ENCODE results near the gene IPO4.

Gene IPO4

DNA sequence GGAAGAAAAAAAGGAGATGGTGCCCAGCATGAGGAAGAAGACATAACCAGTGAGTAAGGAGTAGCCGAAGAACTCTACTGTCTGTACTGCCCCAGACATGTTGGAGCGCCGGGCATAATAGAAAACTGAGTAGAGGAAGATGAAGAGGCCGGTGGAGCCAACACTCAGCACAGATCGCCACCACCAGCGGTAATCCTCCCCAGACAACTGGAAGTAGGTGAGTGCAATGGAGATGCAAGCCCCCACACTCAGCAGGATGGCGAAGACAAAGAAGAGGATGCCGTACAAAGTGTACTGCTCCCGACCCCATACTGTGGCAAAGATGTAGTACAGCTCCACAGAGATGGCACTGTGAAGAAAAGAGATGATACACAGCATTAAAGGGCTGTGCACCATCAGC, 844 bp upstream of the IPO4 start:
- no peak for DNase-seq (ENCODE audit: low read depth)
- TF ChIP-seq, protein P1, sequence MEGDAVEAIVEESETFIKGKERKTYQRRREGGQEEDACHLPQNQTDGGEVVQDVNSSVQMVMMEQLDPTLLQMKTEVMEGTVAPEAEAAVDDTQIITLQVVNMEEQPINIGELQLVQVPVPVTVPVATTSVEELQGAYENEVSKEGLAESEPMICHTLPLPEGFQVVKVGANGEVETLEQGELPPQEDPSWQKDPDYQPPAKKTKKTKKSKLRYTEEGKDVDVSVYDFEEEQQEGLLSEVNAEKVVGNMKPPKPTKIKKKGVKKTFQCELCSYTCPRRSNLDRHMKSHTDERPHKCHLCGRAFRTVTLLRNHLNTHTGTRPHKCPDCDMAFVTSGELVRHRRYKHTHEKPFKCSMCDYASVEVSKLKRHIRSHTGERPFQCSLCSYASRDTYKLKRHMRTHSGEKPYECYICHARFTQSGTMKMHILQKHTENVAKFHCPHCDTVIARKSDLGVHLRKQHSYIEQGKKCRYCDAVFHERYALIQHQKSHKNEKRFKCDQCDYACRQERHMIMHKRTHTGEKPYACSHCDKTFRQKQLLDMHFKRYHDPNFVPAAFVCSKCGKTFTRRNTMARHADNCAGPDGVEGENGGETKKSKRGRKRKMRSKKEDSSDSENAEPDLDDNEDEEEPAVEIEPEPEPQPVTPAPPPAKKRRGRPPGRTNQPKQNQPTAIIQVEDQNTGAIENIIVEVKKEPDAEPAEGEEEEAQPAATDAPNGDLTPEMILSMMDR (IDR thresholded peaks at IDR 0.05; ENCODE audit: control insufficient read depth, insufficient read depth, low read depth, low read length, missing control alignments): no peak
- H3K4me3 ChIP-seq (ENCODE audit: control insufficient read depth, low read depth, low read length): no peak overlapping the region

DNA sequence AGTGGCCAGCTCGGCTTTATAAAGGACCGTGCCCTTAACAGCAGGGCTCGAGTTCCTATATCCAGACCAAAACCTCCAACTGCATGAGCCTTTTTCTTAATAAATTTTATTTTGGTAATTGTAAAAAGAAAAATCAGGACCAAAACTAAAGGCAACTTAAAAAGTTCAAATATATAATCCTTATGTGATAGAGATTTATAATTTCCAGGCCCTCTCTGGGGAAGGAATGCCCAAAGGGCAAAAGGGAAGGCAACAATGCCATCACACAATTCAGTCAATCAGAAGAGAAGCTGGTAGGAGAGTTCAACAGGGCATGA, 401 bp upstream of the IPO4 start:
- TF ChIP-seq, protein P1 (IDR thresholded peaks at IDR 0.05; ENCODE audit: control insufficient read depth, insufficient read depth, low read depth, low read length, missing control alignments): no peak
- peak overlapping the region; percentile 59; the same call in 1 of the 2 replicates for H3K4me3 ChIP-seq (ENCODE audit: control insufficient read depth, low read depth, low read length)
- DNase-seq (ENCODE audit: low read depth): no peak

DNA sequence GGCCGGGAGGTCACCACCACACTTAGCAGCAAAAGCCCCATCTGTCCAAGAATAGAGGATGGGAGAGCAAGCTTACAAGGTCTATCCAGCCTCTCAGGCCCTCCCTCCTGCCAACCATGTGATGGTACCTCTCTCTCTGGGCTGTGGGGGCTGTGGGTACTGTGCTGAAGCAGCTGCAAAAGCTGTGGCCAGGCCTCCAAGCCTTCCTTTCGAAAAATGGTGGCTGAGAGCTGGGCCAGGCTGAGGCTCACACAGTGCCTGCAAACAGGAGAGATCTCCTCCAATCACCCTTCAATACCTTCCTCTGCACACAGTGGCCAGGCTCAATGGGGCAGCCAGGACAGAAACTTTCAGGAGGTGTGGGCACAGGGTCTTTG, 1.1 kb downstream of the IPO4 start:
- no peak for DNase-seq (ENCODE audit: low read depth)
- TF ChIP-seq, protein P1 (IDR thresholded peaks at IDR 0.05; ENCODE audit: control insufficient read depth, insufficient read depth, low read depth, low read length, missing control alignments): no peak
- H3K4me3 ChIP-seq (ENCODE audit: control insufficient read depth, low read depth, low read length): peak overlapping the region; percentile 59

DNA sequence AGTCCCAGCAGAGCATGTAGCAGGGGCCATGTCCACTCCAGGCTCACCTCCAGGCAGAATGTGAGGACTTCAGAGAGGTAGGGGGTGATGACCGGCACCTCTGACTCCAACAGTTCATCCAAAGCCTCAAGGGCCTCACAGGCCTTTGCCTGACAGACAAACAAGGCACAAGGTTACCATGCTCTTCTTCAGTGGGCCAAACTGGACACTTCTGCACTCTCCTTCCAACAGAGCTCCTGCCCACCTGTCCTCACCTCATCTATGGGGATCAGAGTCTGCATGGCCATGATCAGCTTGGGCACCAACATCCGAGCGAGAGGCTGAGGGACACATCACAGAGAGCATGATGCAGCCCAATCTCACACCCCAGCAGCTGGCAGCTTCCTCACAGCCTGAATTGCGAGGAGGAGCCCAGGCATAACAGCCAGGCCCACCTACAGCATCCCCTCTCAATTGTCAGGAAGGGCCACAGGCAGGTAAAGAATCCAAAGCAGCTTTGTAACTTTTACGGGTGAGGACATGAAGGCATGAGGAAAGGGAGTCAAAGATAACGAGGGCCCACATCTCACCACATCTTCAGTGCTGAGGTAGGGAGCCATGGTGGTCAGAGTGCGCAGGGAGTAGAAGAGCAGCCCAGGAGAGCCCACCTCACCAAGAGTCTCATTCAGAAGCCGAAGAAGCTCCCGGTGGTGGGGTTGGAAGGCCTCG, 1.6 kb downstream of the IPO4 start:
- TF ChIP-seq, protein P1 (IDR thresholded peaks at IDR 0.05; ENCODE audit: control insufficient read depth, insufficient read depth, low read depth, low read length, missing control alignments): no peak
- no peak for DNase-seq (ENCODE audit: low read depth)
- no peak overlapping the region for H3K4me3 ChIP-seq (ENCODE audit: control insufficient read depth, low read depth, low read length)

DNA sequence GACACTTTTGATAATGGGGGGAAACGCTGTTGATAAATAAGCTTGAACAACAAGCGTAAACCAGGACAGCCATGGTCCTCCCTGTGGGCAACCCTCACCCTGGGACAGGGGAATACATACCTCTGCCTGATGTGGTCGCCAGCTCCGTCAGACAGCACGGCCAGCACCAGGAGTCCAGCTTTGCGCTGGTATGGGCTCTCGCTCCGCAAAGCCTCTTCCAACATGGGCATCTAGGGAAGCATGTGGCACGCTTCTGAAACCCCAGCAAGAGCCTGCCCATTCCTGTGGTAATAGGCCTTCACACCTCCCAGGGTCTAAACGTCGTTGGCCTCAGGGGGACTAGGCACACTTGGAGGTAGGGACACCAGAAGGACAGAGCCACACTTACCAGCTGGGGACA, 2.9 kb downstream of the IPO4 start:
- TF ChIP-seq, protein P1 (IDR thresholded peaks at IDR 0.05; ENCODE audit: control insufficient read depth, insufficient read depth, low read depth, low read length, missing control alignments): no peak
- DNase-seq (ENCODE audit: low read depth): no peak
- no peak overlapping the region for H3K4me3 ChIP-seq (ENCODE audit: control insufficient read depth, low read depth, low read length)

DNA sequence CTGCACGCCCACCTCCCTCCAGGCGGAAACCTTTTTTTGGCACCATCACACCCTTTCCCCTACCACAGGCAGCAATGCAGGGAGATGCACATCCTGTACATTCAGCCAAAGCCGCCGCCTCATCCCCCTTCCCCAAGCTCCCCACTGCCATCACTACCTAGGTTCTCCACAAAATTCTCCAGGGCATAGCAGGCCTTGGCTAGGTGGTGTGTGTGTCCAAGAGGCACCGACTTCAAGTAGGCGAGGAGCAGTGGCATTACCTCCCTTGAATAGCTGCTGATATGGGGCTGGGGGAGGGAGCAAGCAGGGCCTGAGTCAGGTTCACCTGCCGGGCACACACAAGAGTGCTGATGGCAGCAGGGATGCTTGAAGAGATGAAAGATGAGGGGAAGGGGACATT, 3.6 kb downstream of the IPO4 start:
- TF ChIP-seq, protein P1 (IDR thresholded peaks at IDR 0.05; ENCODE audit: control insufficient read depth, insufficient read depth, low read depth, low read length, missing control alignments): no peak
- DNase-seq (ENCODE audit: low read depth): no peak

More for the DNA sequence above, 3.6 kb downstream of the IPO4 start:
- no peak overlapping the region for H3K4me3 ChIP-seq (ENCODE audit: control insufficient read depth, low read depth, low read length)

All from AG09309 (cell line).